ENCODE data around the gene PPP1R14C. TPM values are rescaled to one million over a fixed set of nuclear protein-coding genes. Genes with fewer than 3 reads are reported as not detected.

PPP1R14C gene
- total and polyA plus RNA-seq, 4 donors = 6.5 to 68.4 (median 24.0) TPM

DNA sequence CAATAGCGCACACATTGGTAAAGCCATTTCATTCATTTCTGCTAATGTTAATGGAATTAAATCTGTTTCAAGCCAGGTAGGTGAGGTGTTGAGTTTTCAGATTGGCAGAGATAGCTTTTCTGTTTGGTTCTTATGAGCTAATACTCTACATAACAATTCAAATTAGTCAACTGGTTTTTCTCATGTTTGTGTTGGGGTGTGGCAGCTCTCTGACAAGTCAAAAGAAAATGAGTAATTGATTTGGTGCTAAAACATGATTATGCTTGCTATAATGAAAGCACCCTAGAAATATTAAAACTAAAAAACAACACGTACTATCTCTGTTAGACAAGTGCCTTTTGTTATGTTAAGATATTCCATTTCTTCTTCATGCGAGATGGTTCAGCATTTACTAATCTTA lies 13.6 kb downstream of the PPP1R14C start:
- Histone ChIP-seq H3K36me3 (ENCODE audit: control insufficient read depth in 4 of 4, insufficient read depth in 4 of 4, low read length in 4 of 4) (no peaks in the 10 kb centered on the region), H3K9me3 (ENCODE audit: control insufficient read depth in 4 of 4, insufficient read depth in 3 of 4, low read length in 3 of 4) (no peaks in the 10 kb centered on the region), H3K4me1 (ENCODE audit: control insufficient read depth in 5 of 5, insufficient read depth in 5 of 5, low read length in 5 of 5) (peaks cover 0 to 7% (median 0%) of the 10 kb centered on the region in 5 donors), H3K27me3 (ENCODE audit: control insufficient read depth in 3 of 3, insufficient read depth in 3 of 3, low read length in 2 of 3) (peaks cover 0 to 27% (median 0%) of the 10 kb centered on the region in 3 donors), H3K4me3 (no peak overlapping the region), H3K9ac (ENCODE audit: insufficient read depth in 1 of 2, low read length in 2 of 2) (no peak overlapping the region), H3K27ac (ENCODE audit: low read depth in 1 of 2, low read length in 1 of 2) (no peak overlapping the region)
- DNase-seq = no peak
- TF ChIP-seq, protein P1, sequence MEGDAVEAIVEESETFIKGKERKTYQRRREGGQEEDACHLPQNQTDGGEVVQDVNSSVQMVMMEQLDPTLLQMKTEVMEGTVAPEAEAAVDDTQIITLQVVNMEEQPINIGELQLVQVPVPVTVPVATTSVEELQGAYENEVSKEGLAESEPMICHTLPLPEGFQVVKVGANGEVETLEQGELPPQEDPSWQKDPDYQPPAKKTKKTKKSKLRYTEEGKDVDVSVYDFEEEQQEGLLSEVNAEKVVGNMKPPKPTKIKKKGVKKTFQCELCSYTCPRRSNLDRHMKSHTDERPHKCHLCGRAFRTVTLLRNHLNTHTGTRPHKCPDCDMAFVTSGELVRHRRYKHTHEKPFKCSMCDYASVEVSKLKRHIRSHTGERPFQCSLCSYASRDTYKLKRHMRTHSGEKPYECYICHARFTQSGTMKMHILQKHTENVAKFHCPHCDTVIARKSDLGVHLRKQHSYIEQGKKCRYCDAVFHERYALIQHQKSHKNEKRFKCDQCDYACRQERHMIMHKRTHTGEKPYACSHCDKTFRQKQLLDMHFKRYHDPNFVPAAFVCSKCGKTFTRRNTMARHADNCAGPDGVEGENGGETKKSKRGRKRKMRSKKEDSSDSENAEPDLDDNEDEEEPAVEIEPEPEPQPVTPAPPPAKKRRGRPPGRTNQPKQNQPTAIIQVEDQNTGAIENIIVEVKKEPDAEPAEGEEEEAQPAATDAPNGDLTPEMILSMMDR (IDR thresholded peaks at IDR 0.05; ENCODE audit: control extremely low read depth, extremely low read depth) = no peak
- WGBS, 2 donors = 93 to 96% methylated on average over 3 of the region's 3 CpGs
- ATAC-seq (ENCODE audit: insufficient read depth, low FRiP score) = no peak

DNA sequence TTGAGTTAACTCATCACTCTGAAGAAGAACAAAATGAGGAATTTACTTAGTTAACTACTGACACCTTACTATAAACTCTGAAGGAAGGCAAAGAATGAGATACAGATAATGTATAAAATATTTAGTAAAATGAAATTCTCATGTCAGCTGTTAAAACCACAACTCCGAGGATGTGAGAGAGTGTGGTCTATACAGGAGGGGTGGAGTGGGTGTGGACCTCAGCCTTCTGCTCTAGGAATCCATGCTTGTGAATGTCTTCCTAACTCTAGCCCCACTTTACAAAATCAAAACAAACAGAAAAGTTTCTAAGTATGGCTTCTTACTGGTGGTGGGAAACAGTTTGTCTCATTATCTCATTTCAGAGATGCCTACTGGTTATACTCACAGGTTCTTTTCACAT lies 14.2 kb downstream of the PPP1R14C start:
- no peak for ATAC-seq (ENCODE audit: insufficient read depth, low FRiP score)
- Histone ChIP-seq H3K9me3 (ENCODE audit: control insufficient read depth in 4 of 4, insufficient read depth in 3 of 4, low read length in 3 of 4) (no peaks in the 10 kb centered on the region), H3K4me3 (no peak overlapping the region), H3K27me3 (ENCODE audit: control insufficient read depth in 3 of 3, insufficient read depth in 3 of 3, low read length in 2 of 3) (peaks cover 0 to 26% (median 0%) of the 10 kb centered on the region in 3 donors), H3K4me1 (ENCODE audit: control insufficient read depth in 5 of 5, insufficient read depth in 5 of 5, low read length in 5 of 5) (peaks cover 0 to 7% (median 0%) of the 10 kb centered on the region in 5 donors), H3K27ac (ENCODE audit: low read depth in 1 of 2, low read length in 1 of 2) (no peak overlapping the region), H3K9ac (ENCODE audit: insufficient read depth in 1 of 2, low read length in 2 of 2) (no peak overlapping the region), H3K36me3 (ENCODE audit: control insufficient read depth in 4 of 4, insufficient read depth in 4 of 4, low read length in 4 of 4) (no peaks in the 10 kb centered on the region)
- TF ChIP-seq, protein P1 (IDR thresholded peaks at IDR 0.05; ENCODE audit: control extremely low read depth, extremely low read depth) = no peak
- WGBS, 2 donors = 41 to 59% methylated on average over 1 of the region's 1 CpG
- DNase-seq = no peak

DNA sequence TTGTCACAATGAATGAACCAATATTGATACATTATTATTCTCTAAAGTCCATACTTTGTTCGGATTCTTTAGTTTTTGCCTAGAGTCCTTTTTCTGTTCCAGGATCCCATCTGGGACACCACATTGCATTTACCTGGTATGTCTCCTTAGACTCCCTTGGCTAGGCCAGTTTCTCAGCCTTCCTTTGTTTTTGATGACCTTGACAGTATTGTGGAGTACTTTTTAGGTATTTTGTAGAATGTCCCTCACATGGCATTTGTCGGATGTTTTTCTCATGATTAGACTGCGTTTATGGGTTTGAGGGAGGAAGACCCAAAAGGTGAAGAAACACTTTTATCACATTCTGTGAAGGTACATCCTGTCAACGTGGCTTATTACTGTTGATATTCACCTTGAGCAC lies 16.9 kb downstream of the PPP1R14C start:
- no peak overlapping the region for H3K9ac ChIP-seq (ENCODE audit: insufficient read depth in 1 of 2, low read length in 2 of 2)
- H3K36me3 ChIP-seq (ENCODE audit: control insufficient read depth in 4 of 4, insufficient read depth in 4 of 4, low read length in 4 of 4) = no peaks in the 10 kb centered on the region
- H3K9me3 ChIP-seq (ENCODE audit: control insufficient read depth in 4 of 4, insufficient read depth in 3 of 4, low read length in 3 of 4) = no peaks in the 10 kb centered on the region
- H3K27me3 ChIP-seq (ENCODE audit: control insufficient read depth in 3 of 3, insufficient read depth in 3 of 3, low read length in 2 of 3) = peaks cover 0 to 13% (median 0%) of the 10 kb centered on the region in 3 donors
- H3K4me3 ChIP-seq = no peak overlapping the region
- no peak overlapping the region for H3K27ac ChIP-seq (ENCODE audit: low read depth in 1 of 2, low read length in 1 of 2)
- DNase-seq = no peak
- 77 to 88% methylated on average over 4 of the region's 4 CpGs for WGBS, 2 donors
- ATAC-seq (ENCODE audit: insufficient read depth, low FRiP score) = no peak
- TF ChIP-seq, protein P1 (IDR thresholded peaks at IDR 0.05; ENCODE audit: control extremely low read depth, extremely low read depth) = no peak
- peaks cover 0 to 2% (median 0%) of the 10 kb centered on the region in 5 donors for H3K4me1 ChIP-seq (ENCODE audit: control insufficient read depth in 5 of 5, insufficient read depth in 5 of 5, low read length in 5 of 5)

DNA sequence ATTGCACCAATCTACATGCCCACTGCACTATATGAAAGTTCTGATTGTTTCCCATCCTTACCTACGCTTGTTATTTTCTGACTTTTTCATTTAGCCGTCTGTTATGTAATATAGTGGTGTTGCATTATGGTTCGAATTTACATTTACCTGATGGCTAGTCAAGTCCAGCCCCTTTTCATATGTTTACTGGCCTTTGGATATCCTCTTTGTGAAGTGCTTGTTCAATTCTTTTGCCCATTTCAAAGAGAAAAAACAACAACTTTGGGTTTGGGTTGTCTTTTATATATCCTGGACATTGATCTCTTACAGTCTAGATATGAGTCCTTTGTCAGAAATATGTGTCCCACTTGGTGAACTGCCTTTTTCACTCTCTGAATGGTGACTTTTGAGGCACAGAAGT lies 21.1 kb downstream of the PPP1R14C start:
- H3K36me3 ChIP-seq (ENCODE audit: control insufficient read depth in 4 of 4, insufficient read depth in 4 of 4, low read length in 4 of 4) = no peaks in the 10 kb centered on the region
- no peak for ATAC-seq (ENCODE audit: insufficient read depth, low FRiP score)

More for the DNA sequence above, 21.1 kb downstream of the PPP1R14C start:
- 95 to 96% methylated on average over 3 of the region's 3 CpGs for WGBS, 2 donors
- no peak overlapping the region for H3K9ac ChIP-seq (ENCODE audit: insufficient read depth in 1 of 2, low read length in 2 of 2)
- peaks cover 0 to 4% (median 0%) of the 10 kb centered on the region in 3 donors for H3K27me3 ChIP-seq (ENCODE audit: control insufficient read depth in 3 of 3, insufficient read depth in 3 of 3, low read length in 2 of 3)
- no peaks in the 10 kb centered on the region for H3K9me3 ChIP-seq (ENCODE audit: control insufficient read depth in 4 of 4, insufficient read depth in 3 of 4, low read length in 3 of 4)
- H3K27ac ChIP-seq (ENCODE audit: low read depth in 1 of 2, low read length in 1 of 2) = no peak overlapping the region
- H3K4me1 ChIP-seq (ENCODE audit: control insufficient read depth in 5 of 5, insufficient read depth in 5 of 5, low read length in 5 of 5) = peaks cover 0 to 4% (median 0%) of the 10 kb centered on the region in 5 donors
- TF ChIP-seq, protein P1 (IDR thresholded peaks at IDR 0.05; ENCODE audit: control extremely low read depth, extremely low read depth) = no peak
- DNase-seq = no peak
- H3K4me3 ChIP-seq = no peak overlapping the region

Measured in lung (tissue), 12 donors.